Activated CD4-positive, alpha-beta T cell treated with anti-CD3 and anti-CD28 coated beads for 36 hours (primary cell): Measurements from ENCODE around the gene CHSY3. TPM values are rescaled to one million over a fixed set of nuclear protein-coding genes. Genes with fewer than 3 reads are reported as not detected.

ENCODE experiments used
- ATAC-seq: fragments of 200-7000 bp; cut with Tn5 transposase; one replicate; pipeline ENCODE4 v1.10.0; 2021; ENCODE audit warnings: mild to moderate bottlenecking, moderate library complexity
- CTCF ChIA-PET: fragments of 350-600 bp; sonication (Branson Sonifier 250); formaldehyde crosslinking; loops from one replicate; lab custom pipeline; 2021; ENCODE audit warnings: antibody characterized with exemption; lab: Charles Lee
- POLR2A ChIA-PET: fragments of 350-600 bp; sonication (Branson Sonifier 250); formaldehyde crosslinking; loops from one replicate; lab custom pipeline; 2021; ENCODE audit warnings: antibody characterized with exemption, inconsistent platforms; lab: Charles Lee
- DNase-seq: peaks from one replicate; pipeline ENCODE4 v3.0.0-alpha.2; 2020
- H3K27ac Mint-ChIP-seq: one replicate; pipeline ENCODE4 v1.8.0; 2021; ENCODE audit warnings: mixed read lengths
- H3K27me3 Mint-ChIP-seq: one replicate; pipeline ENCODE4 v1.8.0; 2021; ENCODE audit warnings: mixed read lengths
- H3K36me3 Mint-ChIP-seq: one replicate; pipeline ENCODE4 v1.8.0; 2021; ENCODE audit warnings: low read depth, mixed read lengths
- H3K4me1 Mint-ChIP-seq: one replicate; pipeline ENCODE4 v1.8.0; 2021; ENCODE audit warnings: mixed read lengths
- H3K4me3 Mint-ChIP-seq: one replicate; pipeline ENCODE4 v1.8.0; 2021; ENCODE audit warnings: mild to moderate bottlenecking, moderate library complexity, mixed read lengths
- H3K9me3 Mint-ChIP-seq: one replicate; pipeline ENCODE4 v1.8.0; 2021; ENCODE audit warnings: low read depth, mixed read lengths
- intact Hi-C, 2 experiments: fragments of 100-400 bp; cut with DNase I in 1 of 2; cut with micrococcal nuclease in 1 of 2; formaldehyde crosslinking; loops; one replicate each; pipeline versions ENCODE4 v1.14.2 to v1.15.1; 2022 to 2024; cut with DNase I, micrococcal nuclease
- total RNA-seq, 2 experiments: library from RNA; stranded (reverse); gene quantifications; one replicate each; pipeline ENCODE4 v1.2.3, GENCODE V29; 2021

Gene CHSY3
- total RNA-seq, 2 experiments from 2014 or later, result not detected

DNA sequence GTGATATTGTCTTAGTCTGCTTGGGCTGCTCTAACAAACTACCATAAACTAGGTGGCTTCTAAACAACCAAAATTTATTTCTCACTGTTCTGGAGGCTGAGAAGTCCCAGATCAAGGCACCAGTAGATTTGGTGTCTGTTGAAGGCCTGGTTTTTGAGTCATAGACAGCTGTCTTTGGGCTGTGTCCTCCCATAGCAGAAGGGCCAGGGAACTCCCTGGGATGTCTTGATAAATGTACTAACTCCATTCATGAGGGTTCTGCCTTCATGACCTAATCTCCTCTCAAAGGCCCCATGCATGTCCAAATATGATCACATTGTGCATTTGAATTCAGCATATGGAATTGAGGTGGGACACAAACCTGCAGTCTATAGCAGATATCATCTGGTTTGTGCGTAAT lies 121.2 kb downstream of the CHSY3 start:
- POLR2A ChIA-PET, result no interaction called here
- no peaks in the 10 kb centered on the region for H3K9me3 Mint-ChIP-seq
- CTCF ChIA-PET, result no interaction called here
- no peak for ATAC-seq
- no peak overlapping the region for H3K27ac Mint-ChIP-seq
- H3K27me3 Mint-ChIP-seq, result peaks cover 3% of the 10 kb centered on the region
- no peaks in the 10 kb centered on the region for H3K36me3 Mint-ChIP-seq
- no peak overlapping the region for H3K4me3 Mint-ChIP-seq
- H3K4me1 Mint-ChIP-seq, result no peaks in the 10 kb centered on the region
- DNase-seq, result no peak
- intact Hi-C loops, result no loop called here

DNA sequence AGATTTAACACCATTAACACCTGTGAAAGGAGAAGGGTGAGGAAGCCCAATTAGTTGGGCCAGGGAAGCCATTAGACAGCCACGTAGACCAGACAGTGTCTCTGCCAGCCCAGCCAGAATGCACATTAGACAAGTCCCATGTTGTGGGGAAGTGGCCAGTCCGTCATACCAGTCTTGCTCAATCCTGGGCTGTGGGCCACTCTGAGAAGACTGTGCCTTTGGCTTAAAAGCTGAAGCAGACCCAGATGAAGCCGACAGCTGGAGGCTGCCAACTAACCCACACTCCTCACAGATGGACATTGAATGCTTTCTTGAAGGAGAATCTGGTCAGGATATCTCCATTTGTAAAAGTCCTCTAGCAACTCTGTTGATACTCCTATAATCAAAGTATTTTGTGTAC lies 128.5 kb downstream of the CHSY3 start:
- ChIA-PET CTCF (interaction anchor here (0.9 kb wide), 1 partner anchor 9 kb away, joined by 3 read pairs; no protein-coding TSS in a partner anchor), POLR2A (no interaction called here)
- ATAC-seq (no peak), DNase-seq (no peak)
- Mint-ChIP-seq H3K9me3 (no peaks in the 10 kb centered on the region), H3K27ac (no peak overlapping the region), H3K27me3 (peaks cover 10% of the 10 kb centered on the region), H3K4me1 (no peaks in the 10 kb centered on the region), H3K36me3 (no peaks in the 10 kb centered on the region), H3K4me3 (no peak overlapping the region)
- intact Hi-C loops, result no loop called here

DNA sequence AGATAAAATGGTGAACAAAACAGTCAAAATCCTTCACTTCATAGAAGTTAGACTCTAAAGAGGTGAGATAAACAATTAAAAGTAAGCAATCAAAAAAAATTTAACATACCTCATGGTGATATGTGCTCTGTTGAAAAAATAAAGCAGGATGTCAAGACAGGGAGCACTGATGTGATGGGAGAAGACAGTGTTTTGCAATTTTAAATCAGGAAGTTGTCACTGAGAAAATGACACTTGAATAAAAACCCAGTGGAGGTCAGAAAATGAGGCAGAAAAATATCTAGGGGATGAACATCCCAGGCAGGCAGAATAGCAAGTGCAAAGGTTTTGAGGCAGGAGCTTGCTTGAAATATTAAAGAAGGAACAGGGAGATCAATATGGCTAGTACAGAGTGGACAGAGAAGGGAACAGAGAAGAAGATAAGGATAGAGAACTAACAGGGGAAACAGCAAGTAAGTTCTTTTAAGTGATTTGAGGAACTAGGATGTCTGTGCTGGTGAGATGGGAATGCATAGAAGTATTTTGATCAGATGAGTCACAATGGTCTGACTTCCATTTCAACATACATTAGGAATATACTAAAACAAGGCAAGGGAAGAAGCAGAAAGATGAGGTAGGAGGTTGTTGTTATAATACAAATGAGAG lies 130.4 kb downstream of the CHSY3 start:
- intact Hi-C loops, result no loop called here
- no peaks in the 10 kb centered on the region for H3K4me1 Mint-ChIP-seq
- no peaks in the 10 kb centered on the region for H3K9me3 Mint-ChIP-seq
- ChIA-PET CTCF (no interaction called here), POLR2A (no interaction called here)
- H3K4me3 Mint-ChIP-seq, result no peak overlapping the region
- ATAC-seq, result no peak
- no peak overlapping the region for H3K27ac Mint-ChIP-seq
- peaks cover 8% of the 10 kb centered on the region for H3K27me3 Mint-ChIP-seq
- no peaks in the 10 kb centered on the region for H3K36me3 Mint-ChIP-seq
- no peak for DNase-seq

DNA sequence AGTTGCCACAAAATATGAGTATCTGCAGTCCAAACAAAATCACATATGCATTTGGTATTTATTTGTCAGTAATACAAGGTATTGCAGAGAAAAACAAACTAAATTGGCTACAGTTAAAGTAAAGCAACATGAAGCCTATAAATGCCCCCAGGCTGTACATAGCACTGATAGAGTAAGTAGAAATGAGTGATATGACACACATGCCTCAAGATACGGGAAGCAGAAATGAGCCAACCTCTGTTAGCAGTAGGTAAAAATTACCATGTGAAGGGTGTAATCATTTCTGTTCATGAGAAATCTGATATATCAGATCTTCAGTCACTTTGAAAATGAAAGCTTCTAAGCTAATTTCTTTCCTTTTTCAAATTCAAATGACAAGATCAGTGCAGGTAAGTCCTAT lies 131.1 kb downstream of the CHSY3 start:
- H3K27ac Mint-ChIP-seq, result no peak overlapping the region
- POLR2A ChIA-PET, result no interaction called here
- DNase-seq (no peak), ATAC-seq (no peak)
- H3K4me1 Mint-ChIP-seq, result no peaks in the 10 kb centered on the region
- H3K27me3 Mint-ChIP-seq, result peaks cover 8% of the 10 kb centered on the region
- intact Hi-C loops, result no loop called here
- CTCF ChIA-PET, result no interaction called here
- H3K9me3 Mint-ChIP-seq, result no peaks in the 10 kb centered on the region
- no peaks in the 10 kb centered on the region for H3K36me3 Mint-ChIP-seq
- no peak overlapping the region for H3K4me3 Mint-ChIP-seq

DNA sequence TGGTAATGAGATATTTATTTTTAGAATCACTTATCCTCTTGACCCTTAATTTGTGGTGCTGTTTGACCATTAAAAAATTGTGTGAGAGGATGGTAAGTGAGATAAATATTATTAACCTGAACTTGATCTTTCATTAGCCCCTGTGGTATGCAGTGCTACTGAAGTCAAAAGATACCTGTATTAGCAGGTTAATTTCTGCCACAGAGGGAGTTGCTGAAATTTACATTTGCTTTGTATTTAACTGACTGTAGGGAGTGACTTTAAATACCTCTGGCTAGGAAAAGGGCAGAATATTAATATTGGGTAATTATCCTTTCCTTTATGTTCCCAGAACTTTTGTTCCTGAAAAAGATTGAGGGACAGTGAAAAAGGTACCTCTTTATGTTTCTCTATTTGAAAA lies 133.6 kb downstream of the CHSY3 start:
- no peak for DNase-seq
- no peaks in the 10 kb centered on the region for H3K9me3 Mint-ChIP-seq
- no peak overlapping the region for H3K4me3 Mint-ChIP-seq
- H3K4me1 Mint-ChIP-seq, result no peaks in the 10 kb centered on the region
- H3K27ac Mint-ChIP-seq, result no peak overlapping the region
- no peaks in the 10 kb centered on the region for H3K36me3 Mint-ChIP-seq
- ChIA-PET CTCF (no interaction called here), POLR2A (no interaction called here)
- H3K27me3 Mint-ChIP-seq, result peaks cover 6% of the 10 kb centered on the region
- intact Hi-C loops, result no loop called here
- no peak for ATAC-seq

DNA sequence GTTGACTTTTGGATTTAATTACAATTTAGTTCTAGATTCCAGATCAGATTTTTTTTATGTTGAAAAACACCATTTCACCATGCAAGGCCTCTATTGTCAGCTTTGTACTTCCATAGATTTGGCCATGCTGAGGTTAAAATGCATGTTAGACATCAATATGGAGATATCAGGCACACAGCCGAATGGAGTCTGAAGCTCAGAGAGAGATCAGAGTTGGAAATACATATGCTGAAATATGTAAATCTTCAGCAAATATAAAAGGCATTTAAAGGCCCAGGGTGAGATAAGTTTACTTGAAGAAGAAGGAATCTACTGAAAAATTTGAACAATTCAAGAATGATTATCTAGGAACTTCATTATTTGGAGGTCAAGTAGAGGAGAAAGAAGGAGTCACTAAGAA lies 139.6 kb downstream of the CHSY3 start:
- no peaks in the 10 kb centered on the region for H3K36me3 Mint-ChIP-seq
- H3K9me3 Mint-ChIP-seq, result no peaks in the 10 kb centered on the region
- no peak overlapping the region for H3K27ac Mint-ChIP-seq
- peaks cover 17% of the 10 kb centered on the region for H3K27me3 Mint-ChIP-seq
- intact Hi-C loops, result no loop called here
- no peak overlapping the region for H3K4me3 Mint-ChIP-seq
- ATAC-seq (no peak), DNase-seq (no peak)
- no peaks in the 10 kb centered on the region for H3K4me1 Mint-ChIP-seq
- POLR2A ChIA-PET, result no interaction called here
- CTCF ChIA-PET, result no interaction called here

DNA sequence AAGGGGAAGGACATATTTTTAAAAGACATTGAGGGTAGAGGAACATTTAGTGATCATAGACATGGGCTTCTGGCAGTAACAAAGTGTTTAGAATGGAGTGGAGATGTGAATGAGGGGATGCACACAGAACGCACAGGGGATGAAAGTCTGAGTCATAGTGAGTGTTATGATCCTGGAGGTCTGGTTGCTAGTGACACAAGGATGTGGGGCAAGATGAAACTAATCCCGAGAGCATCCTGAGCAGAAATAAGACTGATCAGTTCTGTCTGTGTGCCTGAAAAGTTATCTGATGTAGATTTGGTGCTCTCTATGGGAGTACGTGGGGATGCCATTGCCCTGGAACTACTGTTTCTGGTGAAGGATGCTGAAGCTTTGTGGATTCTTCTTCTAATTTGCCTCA lies 141.1 kb downstream of the CHSY3 start:
- peak; percentile 23 for ATAC-seq
- Mint-ChIP-seq H3K4me1 (no peaks in the 10 kb centered on the region), H3K27me3 (peaks cover 17% of the 10 kb centered on the region), H3K36me3 (no peaks in the 10 kb centered on the region), H3K4me3 (no peak overlapping the region), H3K9me3 (no peaks in the 10 kb centered on the region), H3K27ac (no peak overlapping the region)
- no peak for DNase-seq
- POLR2A ChIA-PET, result no interaction called here
- intact Hi-C loops, result no loop called here
- CTCF ChIA-PET, result no interaction called here

DNA sequence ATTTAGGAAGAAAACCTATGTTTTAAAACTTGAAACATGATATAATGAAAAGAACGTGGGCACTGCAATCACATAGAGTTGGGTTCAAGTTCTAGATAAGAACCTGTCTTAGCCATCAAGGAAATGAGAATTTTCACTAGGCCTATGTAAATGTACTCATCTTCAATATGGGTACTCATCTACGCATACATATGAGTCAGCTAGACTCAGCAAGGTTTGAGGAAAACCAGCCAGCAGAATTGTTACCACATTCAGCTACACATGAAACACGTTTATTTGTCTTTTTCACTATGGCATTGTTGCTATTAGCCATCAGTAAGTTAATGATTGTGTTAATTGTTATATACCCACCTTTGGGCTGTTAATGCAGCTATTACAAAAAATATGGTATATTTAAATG lies 146.3 kb downstream of the CHSY3 start:
- Mint-ChIP-seq H3K27ac (no peak overlapping the region), H3K36me3 (no peaks in the 10 kb centered on the region), H3K27me3 (peaks cover 10% of the 10 kb centered on the region), H3K9me3 (no peaks in the 10 kb centered on the region), H3K4me1 (no peaks in the 10 kb centered on the region), H3K4me3 (no peak overlapping the region)
- ATAC-seq (no peak), DNase-seq (no peak)
- intact Hi-C loops, result no loop called here
- CTCF ChIA-PET, result interaction anchor here (0.6 kb wide), 1 partner anchor 263 kb away, joined by 3 read pairs; no protein-coding TSS in a partner anchor
- POLR2A ChIA-PET, result no interaction called here

DNA sequence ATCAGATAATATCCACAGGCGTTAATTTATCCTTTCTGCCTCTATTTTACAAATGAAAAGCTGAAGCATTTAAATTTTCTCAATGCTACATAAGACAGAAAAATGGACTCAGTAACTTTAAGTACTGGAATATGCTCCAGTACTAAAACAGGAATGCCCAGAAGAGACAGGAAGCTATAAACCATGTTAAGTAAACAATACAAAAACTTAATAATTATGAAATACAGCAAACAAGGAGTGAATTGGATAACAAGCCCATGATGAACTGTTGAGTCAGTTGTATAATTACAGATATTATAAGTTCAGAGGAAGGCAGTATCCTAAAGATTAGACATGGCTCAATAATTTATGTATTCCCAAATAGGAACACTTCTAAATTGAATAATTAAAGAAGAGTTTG lies 148.5 kb downstream of the CHSY3 start:
- H3K27me3 Mint-ChIP-seq, result peaks cover 6% of the 10 kb centered on the region
- H3K9me3 Mint-ChIP-seq, result no peaks in the 10 kb centered on the region
- POLR2A ChIA-PET, result no interaction called here
- DNase-seq (no peak), ATAC-seq (no peak)
- CTCF ChIA-PET, result no interaction called here
- no peak overlapping the region for H3K27ac Mint-ChIP-seq
- H3K4me3 Mint-ChIP-seq, result no peak overlapping the region
- H3K4me1 Mint-ChIP-seq, result no peaks in the 10 kb centered on the region
- H3K36me3 Mint-ChIP-seq, result no peaks in the 10 kb centered on the region
- intact Hi-C loops, result no loop called here

DNA sequence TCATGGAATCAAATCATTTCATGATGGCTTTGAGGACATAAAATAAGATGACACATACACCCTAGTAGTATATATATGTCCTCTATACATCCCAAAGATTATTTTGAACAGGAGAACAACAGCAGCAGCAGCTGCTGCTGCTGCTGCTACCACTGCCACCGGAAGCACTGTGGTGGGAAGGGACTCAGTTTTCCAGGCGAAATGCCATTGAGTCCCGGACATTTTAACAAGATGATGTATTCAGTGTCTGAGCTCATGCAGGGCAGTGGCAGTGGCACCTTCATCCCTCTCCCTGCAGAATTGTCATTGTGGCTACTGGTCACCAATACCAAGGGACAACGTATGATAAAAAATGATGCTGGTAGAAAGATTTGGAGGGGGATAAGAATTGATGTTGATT lies 151.3 kb downstream of the CHSY3 start:
- ChIA-PET CTCF (no interaction called here), POLR2A (no interaction called here)
- Mint-ChIP-seq H3K9me3 (peaks cover 7% of the 10 kb centered on the region), H3K4me3 (no peak overlapping the region), H3K27ac (no peak overlapping the region), H3K36me3 (no peaks in the 10 kb centered on the region), H3K27me3 (peaks cover 14% of the 10 kb centered on the region), H3K4me1 (no peaks in the 10 kb centered on the region)
- intact Hi-C loops, result no loop called here
- ATAC-seq, result no peak
- no peak for DNase-seq

DNA sequence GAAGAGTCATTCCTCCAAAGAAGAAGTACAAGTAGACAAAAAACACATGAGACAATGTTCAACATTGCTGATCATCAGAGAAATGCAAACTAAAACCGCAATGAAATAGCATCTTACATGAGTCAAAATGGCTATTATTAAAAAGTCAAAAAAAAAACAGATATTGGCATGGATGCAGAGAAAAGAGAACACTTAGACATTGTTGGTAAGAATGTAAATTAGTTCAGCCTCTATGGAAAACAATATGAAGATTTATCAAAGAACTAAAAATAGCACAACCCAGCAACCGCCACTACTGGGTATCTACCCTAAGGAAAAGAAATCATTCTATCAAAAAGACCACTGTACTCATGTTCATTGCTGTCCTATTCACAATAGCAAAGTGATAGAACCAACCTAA lies 157.5 kb downstream of the CHSY3 start:
- ChIA-PET POLR2A (no interaction called here), CTCF (no interaction called here)
- no peaks in the 10 kb centered on the region for H3K36me3 Mint-ChIP-seq
- peaks cover 8% of the 10 kb centered on the region for H3K9me3 Mint-ChIP-seq
- DNase-seq (no peak), ATAC-seq (no peak)
- peaks cover 10% of the 10 kb centered on the region for H3K27me3 Mint-ChIP-seq
- intact Hi-C loops, result no loop called here
- H3K4me3 Mint-ChIP-seq, result no peak overlapping the region
- no peaks in the 10 kb centered on the region for H3K4me1 Mint-ChIP-seq
- no peak overlapping the region for H3K27ac Mint-ChIP-seq

DNA sequence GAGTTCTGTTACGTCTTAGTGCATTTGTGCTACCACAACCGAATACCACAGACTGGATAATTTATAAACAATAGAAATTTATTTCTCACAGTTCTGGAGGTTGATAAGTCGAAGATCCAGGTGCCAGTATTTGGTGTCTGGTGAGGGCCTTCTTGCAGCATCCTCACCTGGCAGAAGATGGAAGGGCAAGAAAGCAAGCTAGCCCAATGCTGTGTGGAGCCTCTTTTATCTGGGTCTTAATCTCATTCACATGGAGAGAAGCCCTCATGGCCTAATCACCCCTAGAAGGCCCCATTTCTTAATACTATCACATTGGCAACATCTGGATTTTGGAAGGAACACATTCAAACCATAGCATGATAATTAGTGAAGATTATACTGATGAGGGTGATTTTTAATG lies 159.3 kb downstream of the CHSY3 start:
- DNase-seq, result no peak
- H3K4me3 Mint-ChIP-seq, result no peak overlapping the region
- no peak overlapping the region for H3K27ac Mint-ChIP-seq
- H3K9me3 Mint-ChIP-seq, result peaks cover 8% of the 10 kb centered on the region
- ChIA-PET POLR2A (no interaction called here), CTCF (no interaction called here)
- intact Hi-C loops, result no loop called here
- H3K36me3 Mint-ChIP-seq, result no peaks in the 10 kb centered on the region
- no peaks in the 10 kb centered on the region for H3K4me1 Mint-ChIP-seq
- ATAC-seq, result no peak
- peaks cover 8% of the 10 kb centered on the region for H3K27me3 Mint-ChIP-seq

DNA sequence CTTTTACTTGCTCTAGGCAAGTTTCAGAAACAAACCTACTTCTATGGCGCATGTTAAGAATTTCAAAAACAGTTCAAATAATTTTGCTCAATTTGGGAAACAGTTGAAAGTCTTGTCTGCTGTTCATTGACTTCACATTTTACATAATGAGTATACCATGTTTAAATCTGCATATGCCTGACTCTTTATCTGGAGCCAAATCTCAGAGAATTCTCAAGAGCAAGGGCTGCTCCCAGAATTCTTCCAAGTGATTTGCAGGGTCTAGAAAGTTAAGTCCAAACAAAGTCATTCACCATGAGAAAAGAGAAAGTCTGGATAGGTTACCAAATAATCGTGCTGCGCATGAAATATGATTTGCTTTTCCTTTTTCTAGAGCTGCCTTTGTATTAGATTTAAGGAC lies 160.2 kb downstream of the CHSY3 start:
- peaks cover 8% of the 10 kb centered on the region for H3K27me3 Mint-ChIP-seq
- H3K36me3 Mint-ChIP-seq, result no peaks in the 10 kb centered on the region
- DNase-seq (no peak), ATAC-seq (no peak)
- H3K9me3 Mint-ChIP-seq, result peaks cover 8% of the 10 kb centered on the region
- ChIA-PET CTCF (no interaction called here), POLR2A (no interaction called here)
- intact Hi-C loops, result no loop called here
- H3K27ac Mint-ChIP-seq, result no peak overlapping the region
- no peak overlapping the region for H3K4me3 Mint-ChIP-seq
- H3K4me1 Mint-ChIP-seq, result no peaks in the 10 kb centered on the region
